Subcutaneous adipose tissue (tissue), 4 donors: ENCODE data around the gene CDH2. TPM values are rescaled to one million over a fixed set of nuclear protein-coding genes. Genes with fewer than 3 reads are reported as not detected.

Experiments
- total RNA-seq, 4 donors: library from RNA; depleted of rRNA; stranded (reverse); fragments of >200 nt; gene quantifications; one replicate each; pipeline ENCODE4 v1.1.0, GENCODE V29; 2016
- TF ChIP-seq, protein P1 (sequence below): fragments of 450-650 bp; IDR thresholded peaks from one replicate; pipeline ENCODE4 v1.5.1; 2016; ENCODE audit warnings: low read depth, mild to moderate bottlenecking, control low read depth, antibody characterized with exemption, moderate library complexity

The CDH2 gene
- total RNA-seq, 4 donors from 2014 or later = 0.22 to 0.49 TPM; not detected in 2

DNA sequence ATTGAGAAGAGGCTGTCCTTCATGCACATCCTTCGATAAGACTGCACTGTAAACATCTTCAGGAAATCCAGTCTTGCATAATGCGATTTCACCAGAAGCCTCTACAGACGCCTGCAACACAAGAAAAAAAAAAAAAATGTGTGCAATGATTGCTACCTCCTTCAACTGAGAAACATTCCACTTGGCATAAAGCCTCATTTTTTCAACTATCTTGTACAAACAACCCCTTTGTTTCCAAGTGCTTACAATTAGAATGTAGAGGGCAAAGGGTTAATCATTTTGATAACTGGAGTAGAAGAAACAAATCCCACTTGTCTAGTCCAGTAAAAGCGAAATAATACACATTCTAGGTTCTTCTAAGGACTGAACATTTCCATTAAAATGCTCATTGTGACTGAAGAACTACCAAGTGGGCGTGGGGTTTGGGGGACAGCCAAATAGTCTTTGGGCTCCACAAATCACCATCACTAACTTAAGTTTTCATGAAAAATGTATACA is 29.2 kb downstream of the CDH2 start:
- TF ChIP-seq, protein P1, sequence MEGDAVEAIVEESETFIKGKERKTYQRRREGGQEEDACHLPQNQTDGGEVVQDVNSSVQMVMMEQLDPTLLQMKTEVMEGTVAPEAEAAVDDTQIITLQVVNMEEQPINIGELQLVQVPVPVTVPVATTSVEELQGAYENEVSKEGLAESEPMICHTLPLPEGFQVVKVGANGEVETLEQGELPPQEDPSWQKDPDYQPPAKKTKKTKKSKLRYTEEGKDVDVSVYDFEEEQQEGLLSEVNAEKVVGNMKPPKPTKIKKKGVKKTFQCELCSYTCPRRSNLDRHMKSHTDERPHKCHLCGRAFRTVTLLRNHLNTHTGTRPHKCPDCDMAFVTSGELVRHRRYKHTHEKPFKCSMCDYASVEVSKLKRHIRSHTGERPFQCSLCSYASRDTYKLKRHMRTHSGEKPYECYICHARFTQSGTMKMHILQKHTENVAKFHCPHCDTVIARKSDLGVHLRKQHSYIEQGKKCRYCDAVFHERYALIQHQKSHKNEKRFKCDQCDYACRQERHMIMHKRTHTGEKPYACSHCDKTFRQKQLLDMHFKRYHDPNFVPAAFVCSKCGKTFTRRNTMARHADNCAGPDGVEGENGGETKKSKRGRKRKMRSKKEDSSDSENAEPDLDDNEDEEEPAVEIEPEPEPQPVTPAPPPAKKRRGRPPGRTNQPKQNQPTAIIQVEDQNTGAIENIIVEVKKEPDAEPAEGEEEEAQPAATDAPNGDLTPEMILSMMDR = no peak

DNA sequence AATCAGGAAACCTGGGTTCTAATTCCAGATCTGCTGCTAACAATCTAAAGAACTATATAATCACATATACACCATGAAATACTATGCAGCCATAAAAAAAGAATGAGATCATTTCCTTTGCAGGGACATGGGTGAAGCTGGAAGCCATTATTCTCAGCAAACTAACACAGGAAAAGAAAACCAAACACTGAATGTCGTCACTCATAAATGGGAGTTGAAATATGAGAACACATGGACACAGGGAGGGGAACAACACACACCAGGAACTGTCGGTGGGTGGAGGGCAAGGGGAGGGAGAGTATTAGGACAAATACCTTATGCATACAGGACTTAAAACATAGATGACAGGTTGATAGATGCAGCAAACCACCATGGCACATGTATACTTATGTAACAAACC is 33.2 kb downstream of the CDH2 start:
- TF ChIP-seq, protein P1 = no peak

DNA sequence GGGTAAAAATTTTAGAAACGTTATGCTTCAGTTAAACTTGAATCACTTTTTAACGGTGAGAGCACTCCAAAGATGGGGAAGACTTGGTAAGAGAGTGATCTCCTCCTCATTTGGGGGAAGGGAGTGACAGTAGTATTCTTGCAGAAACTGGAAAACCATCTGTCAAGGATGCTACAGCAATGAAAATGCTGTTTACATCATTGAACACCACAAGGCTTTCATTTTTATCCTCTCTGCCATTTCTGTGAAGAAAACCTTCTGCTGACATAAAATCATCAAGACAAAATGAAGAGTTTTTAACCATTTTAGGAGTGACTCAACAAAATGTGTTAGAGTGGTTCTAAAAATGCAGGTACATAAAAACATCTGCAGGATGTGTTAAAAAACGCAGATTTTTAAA is 38.1 kb downstream of the CDH2 start:
- TF ChIP-seq, protein P1 = no peak

DNA sequence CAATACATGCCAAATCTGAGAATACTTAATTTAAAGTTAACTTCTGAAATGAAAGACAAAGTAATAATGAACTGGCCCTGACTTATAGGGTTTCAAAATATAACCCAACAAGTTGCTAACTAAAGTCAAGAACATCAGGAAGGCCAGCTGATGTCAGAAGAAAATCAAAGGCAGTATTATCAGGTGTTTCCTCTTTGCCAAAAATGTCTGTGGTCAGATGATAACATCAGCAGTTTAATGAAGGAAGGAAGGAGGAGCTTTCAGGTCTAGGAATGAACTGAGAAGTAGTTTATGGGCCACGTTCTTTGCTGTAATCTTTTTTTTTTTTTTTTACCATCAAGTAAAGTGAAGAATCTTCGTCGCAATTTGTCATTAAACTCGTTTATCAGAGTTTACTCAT is 40.9 kb downstream of the CDH2 start:
- TF ChIP-seq, protein P1 = no peak

DNA sequence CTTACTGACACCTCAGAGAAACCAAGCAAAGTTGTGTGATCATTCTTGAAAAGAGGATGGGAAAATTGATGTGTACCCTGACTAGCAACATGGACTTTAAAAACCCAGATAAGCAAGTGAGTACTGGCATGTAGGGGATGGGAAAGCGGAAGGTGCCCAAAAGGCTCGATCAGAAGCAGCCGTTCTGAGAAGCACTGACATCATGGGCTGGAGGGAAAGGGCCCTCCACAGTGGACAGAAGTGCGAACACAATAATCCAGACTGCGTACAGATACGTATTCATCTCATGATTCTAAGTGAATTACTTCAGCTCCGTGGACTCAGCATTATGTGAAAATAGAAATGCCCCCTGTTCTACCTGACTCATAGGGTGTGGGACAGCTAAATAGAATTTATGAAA is 42.2 kb downstream of the CDH2 start:
- TF ChIP-seq, protein P1 = no peak

DNA sequence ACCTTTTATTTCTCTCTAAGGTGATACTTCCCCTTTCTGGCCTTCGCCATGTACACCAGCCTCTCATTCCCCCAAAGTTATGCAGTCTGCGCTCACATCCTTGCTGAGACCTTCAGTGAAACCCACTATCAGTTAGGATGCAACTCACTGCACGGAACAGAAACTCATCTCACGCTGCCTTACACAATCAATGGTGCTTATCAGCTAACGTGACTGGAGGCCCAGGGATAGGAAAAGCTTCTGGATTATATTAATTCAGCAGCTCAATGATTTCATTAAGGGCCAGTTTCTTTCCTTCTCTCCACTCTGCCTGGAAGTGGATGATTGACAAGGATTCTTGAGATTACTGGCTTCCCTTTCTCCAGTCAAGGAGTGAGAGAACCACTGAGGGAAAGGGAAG is 44.8 kb downstream of the CDH2 start:
- TF ChIP-seq, protein P1 = no peak

DNA sequence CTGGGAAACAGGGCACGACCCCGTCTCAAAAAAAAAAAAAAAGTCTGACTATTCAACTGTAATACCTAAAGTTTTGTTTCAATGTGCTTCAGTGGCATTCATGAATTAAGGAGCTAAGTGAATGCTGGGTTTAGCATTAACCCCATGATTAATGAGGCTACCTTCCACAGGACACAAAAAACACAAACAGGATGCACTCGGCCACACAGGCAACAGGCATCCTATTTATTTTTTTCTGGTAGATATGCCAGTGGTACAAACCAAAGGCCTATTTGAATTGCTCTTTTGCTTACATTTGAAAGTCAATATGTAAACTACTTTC is 48.3 kb downstream of the CDH2 start:
- TF ChIP-seq, protein P1 = no peak
